IPS DF 4.7 (cell line): ENCODE data around the gene MXD1.
"Not testable (repeated sequence)": the region's sequence is repeated elsewhere in the genome, so short reads cannot be mapped to it uniquely, and the experiment has no call there.

Experiments
- DNase-seq: peaks from one replicate; pipeline ENCODE4 v3.0.0-alpha.2; 2013; ENCODE audit warnings: low spot score; ENCODE audit errors: extremely low read depth

MXD1 gene, protein sequence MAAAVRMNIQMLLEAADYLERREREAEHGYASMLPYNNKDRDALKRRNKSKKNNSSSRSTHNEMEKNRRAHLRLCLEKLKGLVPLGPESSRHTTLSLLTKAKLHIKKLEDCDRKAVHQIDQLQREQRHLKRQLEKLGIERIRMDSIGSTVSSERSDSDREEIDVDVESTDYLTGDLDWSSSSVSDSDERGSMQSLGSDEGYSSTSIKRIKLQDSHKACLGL

DNA sequence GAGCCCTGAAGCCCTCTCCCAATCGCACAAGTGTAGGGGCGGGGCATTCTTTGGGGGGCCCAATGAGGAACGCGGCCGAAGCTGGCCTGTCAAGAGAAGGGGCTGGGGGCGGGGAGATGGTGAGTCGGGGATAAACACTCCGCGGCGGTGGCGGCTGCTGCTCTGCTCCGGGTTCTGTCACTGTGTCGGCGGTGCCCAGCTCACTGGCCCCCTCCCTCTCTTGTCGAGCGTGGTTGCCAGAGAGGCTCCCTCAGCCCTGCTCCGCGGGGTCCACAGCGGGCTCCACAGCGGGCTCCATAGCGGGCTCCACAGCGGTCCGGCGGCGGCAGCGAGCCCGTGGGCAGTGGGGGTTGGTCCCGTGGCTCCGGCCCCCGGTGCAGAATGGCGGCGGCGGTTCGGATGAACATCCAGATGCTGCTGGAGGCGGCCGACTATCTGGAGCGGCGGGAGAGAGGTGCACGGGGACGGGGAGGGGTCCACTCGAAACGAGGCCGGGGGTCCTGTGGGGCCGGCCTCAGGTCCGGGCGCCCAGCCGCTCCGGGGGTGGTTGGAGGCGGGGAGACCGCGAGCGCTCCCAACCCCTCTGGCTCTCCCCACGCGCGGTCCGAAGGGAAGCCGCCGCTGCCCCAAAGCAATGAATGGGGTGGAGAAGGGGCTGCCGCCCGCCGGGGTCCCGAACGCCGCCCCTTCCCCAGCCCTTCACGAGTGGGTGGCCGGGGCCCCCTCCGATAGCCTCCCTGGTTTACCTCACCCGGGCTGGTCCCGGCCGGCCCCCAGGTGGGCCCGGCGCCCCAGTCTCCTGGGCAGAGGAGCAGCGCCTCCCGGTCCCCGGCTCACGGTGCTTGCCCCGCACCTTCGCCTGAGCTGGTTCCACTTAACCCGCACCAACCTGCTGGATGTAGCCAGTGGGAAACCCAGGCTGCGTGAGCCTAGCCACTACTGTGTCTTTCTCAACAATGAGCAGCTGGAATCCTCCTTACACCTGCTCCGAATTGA, at the start of gene MXD1:
Gene MXD1 (plus strand): TSS at position 160 of the 996 bp plus-strand sequence. CDS start 222 bp downstream, at position 382.
- no peak for DNase-seq

DNA sequence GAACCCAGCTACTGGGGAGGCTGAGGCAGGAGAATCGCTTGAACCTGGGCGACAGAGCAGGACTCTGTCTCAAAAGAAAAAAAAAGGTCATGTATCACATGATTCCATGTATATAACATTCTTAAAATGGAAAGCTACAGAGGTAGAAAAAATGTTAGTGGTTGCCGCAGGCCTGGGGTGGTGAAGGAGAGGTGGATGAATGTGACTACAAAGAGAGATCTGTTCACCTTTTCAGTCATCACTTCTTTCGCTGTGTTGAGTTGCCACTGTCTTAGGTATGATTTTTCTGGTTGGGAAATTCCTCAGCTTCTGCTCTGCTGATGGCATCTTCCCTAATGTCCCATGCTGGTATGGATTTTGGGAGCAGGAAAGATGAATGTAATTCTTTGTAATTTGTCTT, 26.5 kb upstream of the MXD1 start:
- DNase-seq = no peak

DNA sequence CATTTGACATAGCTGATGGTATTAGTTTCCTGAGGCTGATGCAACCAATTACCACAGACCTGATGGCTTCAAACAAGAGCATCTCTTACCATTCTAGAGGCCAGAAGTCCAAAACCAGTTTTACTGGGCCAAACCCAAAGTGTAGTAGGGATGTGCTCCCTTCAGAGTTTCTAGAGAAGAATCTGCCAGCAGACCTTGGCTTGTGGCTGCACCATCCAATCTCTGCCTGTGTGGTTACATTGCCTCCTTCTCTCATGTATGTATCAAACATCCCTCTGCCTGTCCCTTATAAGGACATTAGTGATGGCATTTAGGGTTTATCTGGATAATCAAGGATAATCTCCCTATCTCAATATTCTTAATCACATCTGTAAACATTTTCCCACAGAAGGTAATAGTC, 25.6 kb upstream of the MXD1 start:
- no peak for DNase-seq

DNA sequence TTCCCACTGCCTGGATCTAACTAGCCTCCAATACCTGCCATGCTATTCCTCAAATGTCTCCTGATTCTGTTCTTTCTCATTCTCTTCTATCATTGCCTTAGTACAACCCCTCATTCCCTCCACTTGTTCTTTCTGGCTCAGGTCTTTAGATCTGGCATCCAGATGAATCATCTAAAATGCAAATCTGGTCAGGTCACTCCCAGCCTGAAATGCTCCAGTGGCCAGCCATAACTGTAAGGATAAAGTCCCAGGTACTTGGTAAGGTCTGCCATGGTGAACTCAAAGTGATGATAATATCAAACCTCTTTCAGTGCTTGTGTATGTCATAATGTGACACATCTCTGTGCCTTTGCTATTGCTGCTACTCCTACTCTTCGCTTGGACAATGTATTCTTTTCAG, 24.0 kb upstream of the MXD1 start:
- no peak for DNase-seq

DNA sequence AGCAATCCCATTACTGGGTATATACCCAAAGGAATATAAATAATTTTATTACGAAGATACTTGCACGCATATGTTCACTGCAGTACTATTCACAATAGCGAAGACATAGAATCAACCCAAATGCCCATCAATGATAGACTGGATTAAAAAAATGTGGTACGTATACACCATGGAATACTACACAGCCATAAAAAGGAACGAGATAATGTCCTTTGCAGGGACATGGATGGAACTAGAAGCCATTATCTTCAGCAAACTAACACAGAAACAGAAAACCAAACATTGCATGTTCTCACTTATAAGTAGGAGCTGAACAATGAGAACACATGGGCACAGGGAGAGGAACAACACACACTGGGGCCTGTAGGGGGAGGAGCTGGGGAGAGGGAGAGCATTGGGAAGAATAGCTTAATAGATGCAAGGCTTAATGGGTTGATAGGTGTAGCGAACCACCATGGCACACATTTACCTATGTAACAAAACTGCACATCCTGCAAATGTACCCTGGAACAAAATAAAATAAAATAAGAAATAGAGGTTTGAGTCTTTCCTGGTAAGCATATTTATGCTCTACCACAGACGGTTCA, 22.0 kb upstream of the MXD1 start:
- DNase-seq = not testable (repeated sequence)

DNA sequence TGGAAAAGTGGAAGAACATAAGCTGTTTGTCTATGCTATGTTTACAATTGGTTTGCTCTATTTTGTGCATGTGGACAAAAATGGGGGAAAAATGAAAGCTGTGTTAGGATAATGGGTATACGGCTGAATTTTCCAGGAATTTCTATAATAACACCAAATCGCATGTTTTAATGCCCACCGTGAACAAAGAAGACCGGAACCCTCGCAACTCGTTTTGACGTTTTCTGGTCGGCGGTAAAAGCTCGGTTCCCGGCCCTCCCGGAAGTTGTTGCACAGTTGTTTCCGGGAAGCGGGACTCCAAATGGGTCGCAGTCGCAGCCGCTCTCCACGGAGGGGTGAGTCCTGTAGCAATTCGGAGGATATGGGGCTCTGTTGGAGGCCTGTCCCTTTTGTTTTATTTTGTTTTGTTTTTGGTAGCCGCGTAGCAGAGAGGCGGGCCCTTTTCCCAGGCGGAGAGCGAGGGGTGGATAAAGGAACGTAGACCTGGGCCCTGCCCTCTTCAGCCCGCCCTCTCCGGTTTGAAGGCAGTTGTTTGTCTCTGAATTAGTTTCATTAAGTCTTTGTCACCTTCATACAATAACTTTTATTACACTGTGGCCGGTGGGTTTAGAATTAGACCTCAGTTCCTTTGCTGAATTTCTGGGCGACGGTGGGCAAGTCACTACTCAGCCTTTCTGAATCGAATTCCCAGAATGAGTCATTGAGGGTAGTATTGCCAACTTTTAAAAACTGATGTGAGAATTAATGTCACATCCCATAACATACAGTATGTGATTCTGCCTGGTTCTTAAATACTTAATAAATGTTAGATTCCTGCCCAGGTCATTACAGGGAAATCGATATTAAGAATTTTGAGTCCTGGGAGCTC, 21.0 kb upstream of the MXD1 start, which contains the start of gene SNRNP27:
Gene SNRNP27 (plus strand): TSS at position 273 of the 868 bp plus-strand sequence. CDS start 29 bp downstream, at position 302.
- DNase-seq = peak; percentile 28

DNA sequence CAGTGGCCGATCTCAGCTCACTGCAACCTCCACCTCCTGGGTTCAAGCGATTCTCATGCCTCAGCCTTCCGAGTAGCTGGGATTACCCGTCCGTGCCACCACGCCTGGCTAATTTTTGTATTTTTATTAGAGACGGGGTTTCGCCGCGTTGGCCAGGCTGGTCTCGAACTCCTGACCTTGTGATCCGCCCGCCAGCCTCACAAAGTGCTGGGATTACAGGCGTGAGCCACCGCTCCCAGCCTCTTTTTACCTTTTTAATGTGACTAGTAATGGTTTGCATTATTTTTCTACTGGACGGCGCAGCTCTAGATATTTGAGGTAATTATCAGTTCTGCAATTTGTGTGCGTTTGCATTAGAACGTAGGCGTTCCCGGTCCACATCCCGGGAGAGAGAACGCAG, 20.2 kb upstream of the MXD1 start:
- not testable (repeated sequence) for DNase-seq

DNA sequence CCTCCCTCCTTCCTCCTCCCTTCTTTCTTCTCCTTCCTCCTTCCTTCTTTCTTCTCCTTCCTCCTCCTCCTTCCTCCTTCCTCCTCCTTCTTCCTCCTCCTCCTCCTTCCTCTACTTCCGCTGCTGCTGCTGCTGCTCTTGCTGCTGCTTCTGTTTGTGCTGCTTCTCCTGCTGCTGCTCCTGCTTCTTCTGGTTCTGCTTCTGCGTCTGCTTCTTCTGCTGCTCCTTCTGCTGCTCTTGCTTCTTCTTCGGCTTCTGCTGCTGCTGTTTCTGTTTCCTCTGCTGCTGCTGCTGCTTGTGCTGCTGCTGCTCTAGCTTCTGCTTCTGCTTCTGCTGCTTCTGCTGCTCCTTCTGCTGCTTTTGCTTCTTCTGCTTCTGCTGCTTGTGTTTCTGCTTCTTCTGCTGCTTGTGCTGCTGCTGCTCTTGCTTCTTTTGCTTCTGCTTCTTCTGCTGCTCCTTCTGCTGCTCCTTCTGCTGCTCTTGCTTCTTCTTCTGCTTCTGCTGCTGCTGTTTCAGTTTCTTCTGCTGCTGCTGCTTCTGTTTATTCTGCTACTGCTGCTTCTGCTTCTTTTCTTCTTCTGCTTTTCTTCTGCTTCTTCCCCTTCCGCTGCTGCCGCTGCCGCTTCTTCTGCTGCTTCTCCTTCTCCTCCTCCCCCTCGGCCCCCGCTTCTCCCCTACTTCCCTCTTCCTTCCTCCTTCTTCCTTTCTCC, 12.5 kb upstream of the MXD1 start:
- DNase-seq = no peak

DNA sequence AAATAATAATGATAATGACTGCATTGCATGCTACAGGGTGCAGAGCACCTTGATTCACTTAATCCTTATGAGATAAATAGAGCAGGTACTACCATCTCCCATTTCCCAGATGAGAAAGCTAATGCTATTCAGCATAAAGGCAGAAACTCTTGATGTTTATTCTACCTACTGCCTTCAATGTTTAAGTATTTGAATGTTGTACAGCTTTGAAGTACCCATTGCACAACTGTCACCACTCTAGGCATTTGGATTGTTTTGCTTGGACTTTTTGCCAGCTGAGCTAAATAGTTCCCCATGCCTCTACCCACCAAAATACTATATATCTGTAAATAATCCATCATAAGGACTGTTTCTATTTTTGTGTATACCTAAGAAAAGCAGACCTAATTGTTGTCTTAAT, 7.7 kb upstream of the MXD1 start:
- no peak for DNase-seq

DNA sequence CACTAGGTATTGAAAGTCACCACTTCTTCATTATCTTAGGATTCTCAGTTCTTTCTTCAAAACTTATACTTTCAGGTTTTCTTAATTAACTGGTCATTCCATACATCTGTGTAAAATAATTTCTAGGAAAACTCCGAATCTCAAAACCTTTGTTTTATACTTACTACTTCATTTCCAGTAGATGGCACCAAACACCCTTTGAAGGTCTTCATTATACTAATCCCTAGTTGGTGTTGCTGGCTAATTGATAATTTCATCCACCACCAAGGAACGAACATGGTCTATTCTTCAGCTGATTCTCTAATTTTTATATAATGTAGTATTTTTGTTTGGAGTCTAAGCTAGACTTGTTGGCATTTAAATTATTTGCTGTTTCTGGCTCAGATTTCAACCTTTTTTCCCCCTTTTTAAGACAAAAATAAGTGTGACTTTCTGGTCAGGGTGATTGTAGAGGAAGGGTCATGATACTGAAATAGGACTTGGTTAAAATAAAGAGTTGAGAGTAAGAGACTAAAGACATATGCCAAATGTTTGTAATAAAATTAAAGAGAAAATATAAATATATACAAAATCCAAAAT, 2.8 kb upstream of the MXD1 start:
- DNase-seq = no peak

DNA sequence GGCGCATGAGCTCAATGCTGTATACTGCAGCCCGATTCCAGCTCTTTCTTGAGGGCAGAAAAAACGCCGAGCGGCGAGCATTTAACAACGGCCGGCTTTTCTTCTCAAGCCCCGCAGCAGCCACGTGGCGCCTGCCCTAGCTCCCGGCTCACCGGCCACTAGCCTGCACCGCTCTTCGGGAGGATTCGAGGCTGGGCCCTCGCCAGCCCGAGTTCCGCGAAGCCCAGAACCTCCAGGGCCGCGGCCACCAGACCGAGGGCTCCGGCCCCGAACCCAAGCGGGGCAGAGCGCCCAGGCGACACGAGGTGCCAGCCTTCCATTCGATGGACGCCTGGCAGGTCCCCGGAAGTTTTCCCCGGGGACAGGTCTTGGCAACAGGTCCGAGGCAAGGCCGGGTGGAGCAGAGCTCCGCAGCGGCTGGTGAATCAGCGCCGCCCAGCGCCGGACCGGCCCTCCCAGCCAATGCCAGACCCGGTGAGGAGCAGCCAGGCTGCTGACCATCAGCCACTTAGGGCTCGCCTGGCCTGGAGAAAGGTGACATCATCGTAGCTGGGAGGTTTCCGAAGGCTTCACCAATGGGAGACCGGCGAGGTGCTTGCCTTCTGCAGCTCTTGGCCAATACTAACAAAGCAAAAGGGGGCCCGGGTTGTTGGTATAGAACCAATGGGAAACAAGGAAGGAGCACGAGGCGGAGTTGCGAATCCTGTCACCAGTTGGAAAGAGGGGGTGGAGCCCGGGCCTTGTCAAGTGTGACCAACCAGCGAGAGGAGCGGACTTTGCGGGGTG, 552 bp upstream of the MXD1 start:
- peak; percentile 99 for DNase-seq

DNA sequence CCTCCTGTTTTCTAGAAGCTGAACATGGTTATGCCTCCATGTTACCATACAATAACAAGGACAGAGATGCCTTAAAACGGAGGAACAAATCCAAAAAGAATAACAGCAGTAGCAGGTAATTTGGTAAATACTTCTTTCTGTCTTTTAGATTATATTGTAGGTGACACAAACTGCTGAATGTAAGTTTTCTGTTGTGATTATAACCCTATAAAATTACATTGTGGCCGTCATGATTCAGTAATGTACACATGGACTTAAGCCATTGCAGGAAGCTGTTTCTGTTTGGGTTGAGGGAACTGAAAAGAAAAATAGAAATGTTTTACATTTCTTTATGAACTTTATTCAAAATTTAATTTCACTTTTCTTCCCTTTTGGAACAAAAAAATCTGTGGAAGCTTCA, 1.2 kb downstream of the MXD1 start:
- DNase-seq = no peak

DNA sequence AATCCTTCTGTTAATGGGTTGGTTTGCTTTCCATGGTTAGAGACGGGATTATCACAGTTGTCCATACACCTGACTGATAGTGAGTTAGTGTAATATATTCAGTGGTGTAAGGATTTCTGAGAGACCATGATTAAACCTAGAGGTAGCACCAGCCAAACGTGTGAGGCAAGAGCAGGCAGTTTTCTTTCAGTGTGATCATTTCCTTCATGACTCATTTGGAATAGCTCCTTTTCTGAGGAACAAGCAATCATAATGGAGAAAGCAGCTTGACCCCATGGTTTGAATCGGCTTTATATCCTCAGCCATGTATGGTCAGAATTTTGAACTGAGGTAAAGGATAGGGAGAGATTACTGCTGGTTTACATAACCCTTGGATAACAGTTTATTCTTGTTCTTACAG, 2.9 kb downstream of the MXD1 start:
- no peak for DNase-seq

DNA sequence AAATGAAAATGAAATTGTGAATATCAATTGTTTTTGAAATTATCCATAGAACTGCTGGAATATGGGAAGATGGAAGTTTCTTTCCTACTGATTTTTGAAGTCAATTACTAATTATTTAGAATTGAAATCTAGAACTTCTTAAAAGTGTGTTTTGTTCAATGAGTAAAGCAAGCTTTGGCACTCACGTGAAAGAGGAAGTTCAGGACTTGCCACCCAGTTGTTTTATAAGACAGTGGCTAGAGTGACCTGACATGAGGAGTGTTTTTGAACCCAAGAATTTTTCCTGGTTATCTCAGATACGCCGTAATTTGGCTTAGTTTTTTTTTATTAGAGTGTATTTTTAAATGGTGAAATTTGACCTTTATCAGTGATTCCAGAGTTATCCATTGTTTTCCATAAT, 3.5 kb downstream of the MXD1 start:
- no peak for DNase-seq

DNA sequence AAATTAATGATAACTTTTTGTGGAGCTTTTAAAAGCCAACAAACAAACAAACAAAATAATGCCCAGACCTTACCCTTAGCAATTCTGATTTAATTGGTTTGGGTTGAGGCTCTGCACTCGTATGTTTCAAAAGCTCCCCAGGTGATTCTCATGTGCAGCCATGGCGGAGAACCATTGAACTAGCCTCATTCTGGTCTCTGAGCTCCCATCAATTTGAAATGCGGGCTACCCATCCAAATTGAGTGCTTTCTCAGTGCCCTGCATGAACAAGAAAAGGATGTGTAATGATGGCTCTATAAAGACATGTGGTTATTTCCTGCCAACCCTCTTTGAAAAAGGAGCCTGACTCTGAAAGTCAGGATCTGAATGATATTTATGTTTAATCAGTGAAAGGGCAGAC, 8.2 kb downstream of the MXD1 start:
- DNase-seq = no peak

DNA sequence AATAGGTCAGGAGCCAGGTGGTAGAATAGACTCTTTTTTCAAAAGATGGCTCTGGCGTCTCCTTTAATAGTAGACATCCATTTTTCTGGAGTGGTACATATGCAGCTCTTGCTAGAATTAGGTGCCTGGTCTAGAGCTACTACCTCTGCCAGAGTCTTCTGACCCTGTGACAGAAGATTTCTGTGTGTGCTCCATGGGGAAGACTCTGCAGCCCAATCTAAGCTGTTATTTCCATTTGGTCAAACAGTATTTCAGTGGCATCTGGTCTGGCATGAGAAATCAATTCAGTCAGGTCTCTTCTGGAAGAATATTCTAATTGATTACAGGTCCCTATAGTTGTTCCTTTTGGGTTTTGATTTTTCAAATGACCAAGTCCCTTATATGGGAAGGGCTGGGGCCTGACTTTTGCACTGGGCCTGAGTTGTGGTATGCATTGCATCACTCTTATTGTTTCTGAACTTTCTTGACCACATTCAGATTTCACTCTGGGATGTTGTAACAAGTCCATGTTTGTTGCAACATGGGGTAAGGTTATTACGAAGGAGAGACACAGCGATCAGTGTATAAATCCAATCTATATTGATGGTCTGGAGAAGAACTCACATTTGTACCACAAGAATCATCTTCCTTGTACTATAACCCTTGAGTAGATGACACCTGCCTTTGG, 12.1 kb downstream of the MXD1 start:
- DNase-seq = no peak

DNA sequence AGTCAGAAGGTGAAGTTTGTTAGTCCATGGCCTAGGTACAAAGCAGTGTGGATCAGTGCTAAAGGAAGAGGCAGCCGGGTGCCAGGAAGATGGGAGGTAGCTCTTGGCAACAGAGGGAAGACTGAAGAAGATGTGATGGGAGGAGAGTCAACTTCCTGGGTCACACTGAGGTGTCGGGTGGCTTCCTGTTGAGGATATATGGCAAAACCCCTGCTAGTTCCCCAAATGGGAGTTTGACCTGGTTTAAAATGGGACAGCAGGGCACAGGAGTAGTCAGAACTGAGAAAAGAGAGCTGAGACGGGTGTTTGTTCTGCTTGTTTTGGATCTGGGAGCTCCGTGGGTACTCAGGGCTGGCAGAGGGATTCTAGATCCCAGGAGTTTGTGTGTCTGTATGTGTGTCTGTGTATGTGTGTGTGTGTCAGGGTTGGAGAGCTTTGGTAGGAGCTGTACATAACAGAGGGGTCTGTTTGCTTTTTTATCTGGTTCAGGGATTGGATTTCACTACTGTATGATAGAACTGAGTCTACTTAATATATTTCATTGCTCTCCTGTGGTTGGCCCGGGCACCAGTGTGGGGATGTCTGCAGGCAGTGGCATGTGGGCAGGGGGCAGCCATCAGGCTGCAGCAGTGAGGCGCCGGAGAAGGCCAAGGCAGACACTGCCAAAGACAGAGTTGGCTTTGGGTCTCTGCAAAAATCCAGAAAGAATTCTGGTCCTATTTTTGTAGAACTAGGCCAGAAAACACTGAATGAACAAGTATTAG, 17.1 kb downstream of the MXD1 start:
- DNase-seq = no peak

DNA sequence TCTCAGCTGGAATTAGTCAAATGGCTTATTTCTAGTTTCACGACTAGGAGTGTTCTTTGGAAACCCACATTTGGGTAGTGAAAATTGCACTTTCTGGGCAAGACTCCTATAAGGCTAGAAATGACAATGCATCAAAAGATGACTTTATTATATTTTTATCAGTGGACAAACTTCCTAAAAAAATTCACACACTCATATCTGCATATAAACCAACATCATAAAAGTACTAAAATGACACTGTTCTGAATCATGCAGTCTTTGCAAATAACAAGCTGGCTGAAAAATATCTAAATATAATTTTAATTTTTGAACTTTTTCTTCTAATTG, 17.6 kb downstream of the MXD1 start:
- no peak for DNase-seq
